H9 (cell line): Measurements from ENCODE around the gene CERS6. TPM values are rescaled to one million over a fixed set of nuclear protein-coding genes. Genes with fewer than 3 reads are reported as not detected.

Experiments used
- DNase-seq: peaks from one replicate; pipeline ENCODE4 v3.0.0-alpha.2; 2017
- H2AFZ ChIP-seq: one replicate; pipeline ENCODE4 v1.6.1; 2013; ENCODE audit warnings: mild to moderate bottlenecking, low read length, control low read depth, moderate library complexity
- H2AK5ac ChIP-seq: 2 replicates; pipeline ENCODE4 v1.6.1; 2013; ENCODE audit warnings: low read length, control low read depth, mixed read lengths; ENCODE audit not compliant: insufficient read length
- H2BK120ac ChIP-seq: one replicate; pipeline ENCODE4 v1.6.1; 2013; ENCODE audit warnings: low read depth, mild to moderate bottlenecking, low read length, control low read depth, inconsistent platforms; ENCODE audit not compliant: poor library complexity, severe bottlenecking
- H2BK12ac ChIP-seq: 2 replicates; pipeline ENCODE4 v1.6.1; 2013; ENCODE audit warnings: low read length, control low read depth, mixed read lengths, low read depth; ENCODE audit not compliant: insufficient read length
- H2BK15ac ChIP-seq: 2 replicates; pipeline ENCODE4 v1.6.1; 2013; ENCODE audit warnings: low read depth, low read length, control low read depth
- H2BK20ac ChIP-seq: one replicate; pipeline ENCODE4 v1.6.1; 2013; ENCODE audit warnings: low read depth, mild to moderate bottlenecking, low read length, control low read depth, inconsistent platforms; ENCODE audit not compliant: poor library complexity, severe bottlenecking
- H2BK5ac ChIP-seq: 2 replicates; pipeline ENCODE4 v1.6.1; 2013; ENCODE audit warnings: low read length, control low read depth, mixed read lengths; ENCODE audit not compliant: insufficient read length
- H3K14ac ChIP-seq: 2 replicates; pipeline ENCODE4 v1.6.1; 2013; ENCODE audit warnings: low read length, control low read depth; ENCODE audit not compliant: insufficient read depth
- H3K18ac ChIP-seq: 2 replicates; pipeline ENCODE4 v1.6.1; 2013; ENCODE audit warnings: low read depth, mild to moderate bottlenecking, mixed read lengths, low read length, control low read depth; ENCODE audit not compliant: insufficient read length
- H3K23ac ChIP-seq: 2 replicates; pipeline ENCODE4 v1.6.1; 2013; ENCODE audit warnings: low read length, control low read depth, mixed read lengths, low read depth; ENCODE audit not compliant: insufficient read length
- H3K23me2 ChIP-seq: 2 replicates; pipeline ENCODE4 v1.6.1; 2013; ENCODE audit warnings: low read depth, mild to moderate bottlenecking, mixed read lengths, low read length, control low read depth; ENCODE audit not compliant: insufficient read length, poor library complexity, severe bottlenecking
- H3K27ac ChIP-seq: 2 replicates; pipeline ENCODE4 v1.5.1; 2013; ENCODE audit warnings: low read length, control low read depth, mixed read lengths, low read depth; ENCODE audit not compliant: insufficient read length
- H3K27me3 ChIP-seq: 2 replicates; pipeline ENCODE4 v1.6.1; 2013; ENCODE audit warnings: low read length, control low read depth, inconsistent platforms; ENCODE audit not compliant: insufficient read depth
- H3K4ac ChIP-seq: 2 replicates; pipeline ENCODE4 v1.6.1; 2013; ENCODE audit warnings: low read depth, mild to moderate bottlenecking, control low read depth, inconsistent platforms, low read length, moderate library complexity
- H3K4me1 ChIP-seq: 2 replicates; pipeline ENCODE4 v1.6.1; 2013; ENCODE audit warnings: low read length, control low read depth, inconsistent platforms; ENCODE audit not compliant: insufficient read depth
- H3K4me2 ChIP-seq: 2 replicates; pipeline ENCODE4 v1.6.1; 2013; ENCODE audit warnings: low read length, control low read depth, mixed read lengths; ENCODE audit not compliant: insufficient read length, insufficient read depth
- H3K56ac ChIP-seq: 2 replicates; pipeline ENCODE4 v1.6.1; 2013; ENCODE audit warnings: low read depth, mild to moderate bottlenecking, mixed read lengths, low read length, control low read depth; ENCODE audit not compliant: insufficient read length
- H3K79me1 ChIP-seq: 2 replicates; pipeline ENCODE4 v1.6.1; 2013; ENCODE audit warnings: low read depth, mild to moderate bottlenecking, moderate library complexity, low read length, control low read depth, inconsistent platforms; ENCODE audit not compliant: insufficient read depth, poor library complexity, severe bottlenecking
- H3K79me2 ChIP-seq: 2 replicates; pipeline ENCODE4 v1.6.1; 2013; ENCODE audit warnings: low read length, control low read depth, inconsistent platforms; ENCODE audit not compliant: insufficient read depth
- H3K9ac ChIP-seq: 2 replicates; pipeline ENCODE4 v1.6.1; 2013; ENCODE audit warnings: low read length, control low read depth, mixed read lengths; ENCODE audit not compliant: insufficient read length; ENCODE audit errors: extremely low read depth
- H3K9me3 ChIP-seq: one replicate; pipeline ENCODE4 v1.6.1; 2013; ENCODE audit warnings: low read depth, low read length, inconsistent platforms; ENCODE audit not compliant: control insufficient read depth
- H3T11ph ChIP-seq: one replicate; pipeline ENCODE4 v1.6.1; 2013; ENCODE audit warnings: mild to moderate bottlenecking, low read length, control low read depth, inconsistent platforms
- H4K20me1 ChIP-seq: one replicate; pipeline ENCODE4 v1.6.1; 2013; ENCODE audit not compliant: control insufficient read depth, insufficient read length, insufficient read depth
- H4K5ac ChIP-seq: 2 replicates; pipeline ENCODE4 v1.6.1; 2013; ENCODE audit warnings: low read depth, mild to moderate bottlenecking, mixed read lengths, low read length, control low read depth; ENCODE audit not compliant: insufficient read length
- H4K8ac ChIP-seq: replicated peaks from 2 replicates; pipeline ENCODE4 v1.6.1; 2013; ENCODE audit warnings: low read length, control low read depth, mixed read lengths, low read depth; ENCODE audit not compliant: insufficient read length
- H4K91ac ChIP-seq: 2 replicates; pipeline ENCODE4 v1.6.1; 2013; ENCODE audit warnings: low read depth, mild to moderate bottlenecking, moderate library complexity, mixed read lengths, low read length, control low read depth; ENCODE audit not compliant: insufficient read length
- H3K27ac Mint-ChIP-seq, 3 experiments: 2 replicates in 2 of 3; 3 replicates in 1 of 3; pipeline ENCODE4 v1.8.0; 2020 to 2021; ENCODE audit warnings: mixed read lengths in 3 of 3, mild to moderate bottlenecking in 1 of 3, moderate library complexity in 1 of 3
- H3K27me3 Mint-ChIP-seq: 2 replicates; pipeline ENCODE4 v1.8.0; 2021; ENCODE audit warnings: low read depth, mild to moderate bottlenecking, moderate library complexity, mixed read lengths
- H3K36me3 Mint-ChIP-seq, 3 experiments: 2 replicates in 2 of 3; 3 replicates in 1 of 3; pipeline ENCODE4 v1.8.0; 2020 to 2021; ENCODE audit warnings: low read depth in 3 of 3, mixed read lengths in 3 of 3; ENCODE audit not compliant: insufficient read depth in 1 of 3
- H3K4me1 Mint-ChIP-seq, 2 experiments: 2 replicates each; pipeline ENCODE4 v1.8.0; 2020; ENCODE audit warnings: mixed read lengths in 2 of 2
- H3K4me3 Mint-ChIP-seq, 2 experiments: 2 replicates in 1 of 2; 3 replicates in 1 of 2; pipeline ENCODE4 v1.8.0; 2020 to 2021; ENCODE audit warnings: mild to moderate bottlenecking in 2 of 2, mixed read lengths in 2 of 2, moderate library complexity in 1 of 2
- H3K9me3 Mint-ChIP-seq, 2 experiments: 2 replicates in 1 of 2; 3 replicates in 1 of 2; pipeline ENCODE4 v1.8.0; 2020; ENCODE audit warnings: mild to moderate bottlenecking in 2 of 2, mixed read lengths in 2 of 2, moderate library complexity in 1 of 2
- CTCF ChIP-seq: fragments of 200-600 bp; sonication (generic); conservative IDR thresholded peaks from 3 replicates; pipeline ENCODE4 v1.8.0; 2021; ENCODE audit warnings: antibody characterized with exemption, mild to moderate bottlenecking
- WGBS: extraction: QIAGEN DNeasy Blood & Tissue Kit; methylation state at CpG from one replicate; pipeline ENCODE4 v1.1.7; 2013; ENCODE audit warnings: missing lambda C conversion rate, low lambda C conversion rate, mixed read lengths; ENCODE audit not compliant: insufficient read length; ENCODE audit errors: extremely low coverage; 5-methylcytosine and 5-hydroxymethylcytosine counted together
- total RNA-seq: library from RNA; stranded (reverse); gene quantifications from 2 replicates; pipeline ENCODE4 v1.2.1, GENCODE V29; 2021

Gene CERS6
- total RNA-seq, 1 experiment from 2014 or later: 17.7 TPM

DNA sequence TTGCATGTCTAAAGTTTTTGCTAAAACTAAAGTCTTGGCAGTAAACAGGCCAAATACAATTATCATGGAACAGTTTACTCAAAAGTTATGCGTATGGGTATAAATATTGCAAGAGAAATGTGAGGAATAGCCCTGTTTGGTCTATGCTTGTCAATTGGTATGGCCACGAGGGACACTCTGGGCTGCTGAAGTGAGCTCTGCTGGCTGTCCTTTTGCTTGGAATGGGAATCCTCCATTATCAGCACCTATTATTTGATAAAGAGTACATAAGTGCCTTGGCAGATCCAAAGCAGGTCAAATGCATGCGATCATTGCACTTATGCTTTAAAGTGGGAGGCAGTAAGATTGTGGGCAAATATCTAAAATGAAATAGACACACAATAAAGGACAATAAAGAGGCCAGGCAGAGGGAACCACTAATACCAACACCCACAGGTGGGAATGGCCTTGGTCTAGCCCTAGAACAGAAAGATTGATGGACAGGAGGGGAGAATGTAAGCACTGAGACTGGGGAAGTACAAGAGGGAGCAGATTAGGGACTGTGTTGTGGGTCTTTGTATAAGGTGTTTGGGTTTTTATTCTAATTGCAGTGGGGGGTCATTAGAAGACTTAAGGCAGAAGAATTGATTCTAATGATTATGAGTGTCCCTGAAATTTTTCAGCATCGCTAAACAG lies 286.3 kb downstream of the CERS6 start:
- H3K27me3 ChIP-seq: no peaks in the 10 kb centered on the region
- peaks cover 0 to 11% of the 10 kb centered on the region in 2 experiments; a peak in 2 of 4 replicates for H3K4me1 Mint-ChIP-seq
- no peaks in the 10 kb centered on the region for H3K23me2 ChIP-seq
- no peak overlapping the region for H3K9ac ChIP-seq
- H3K4me2 ChIP-seq: no peak overlapping the region
- no peak for TF ChIP-seq CTCF
- H3T11ph ChIP-seq: no peak overlapping the region
- no peaks in the 10 kb centered on the region for H3K9me3 Mint-ChIP-seq
- no peak overlapping the region for H3K23ac ChIP-seq
- no peaks in the 10 kb centered on the region for H3K79me1 ChIP-seq
- H3K4me3 Mint-ChIP-seq: no peak overlapping the region
- no peak overlapping the region for H3K18ac ChIP-seq
- H2BK12ac ChIP-seq: no peak overlapping the region
- H2BK120ac ChIP-seq: no peak overlapping the region
- no peak overlapping the region for H3K27ac ChIP-seq
- no peak overlapping the region for H2BK15ac ChIP-seq
- no peaks in the 10 kb centered on the region for H3K4me1 ChIP-seq
- H3K27me3 Mint-ChIP-seq: no peaks in the 10 kb centered on the region
- no peaks in the 10 kb centered on the region for H3K79me2 ChIP-seq
- no peak overlapping the region for H4K8ac ChIP-seq
- H2AK5ac ChIP-seq: no peak overlapping the region
- no peaks in the 10 kb centered on the region for H3K9me3 ChIP-seq
- no peak overlapping the region for H2BK5ac ChIP-seq
- no peak overlapping the region for H3K27ac Mint-ChIP-seq
- no peaks in the 10 kb centered on the region for H4K20me1 ChIP-seq
- no peak overlapping the region for H4K91ac ChIP-seq
- H3K56ac ChIP-seq: no peak overlapping the region
- no CpG with 5 or more reads among the region's 4 CpGs for WGBS
- H3K36me3 Mint-ChIP-seq: no peaks in the 10 kb centered on the region
- no peak overlapping the region for H3K14ac ChIP-seq
- no peak for DNase-seq
- H3K4ac ChIP-seq: no peak overlapping the region
- no peak overlapping the region for H2BK20ac ChIP-seq
- no peak overlapping the region for H4K5ac ChIP-seq
- H2AFZ ChIP-seq: no peak overlapping the region
